Measurements from ENCODE around the gene DNTT.

DNTT gene

GRCh38 chr10:96387161-96387560 lies 82.9 kb downstream of the DNTT start:
- Histone ChIP-seq H3K4me2 (ENCODE audit: low read length) (no peak overlapping the region), H3K4me3 (ENCODE audit: low read length) (no peak overlapping the region), H3K36me3 (replicated peaks; ENCODE audit: low read depth, low read length) (no peaks in the 10 kb centered on the region), H2AFZ (ENCODE audit: low read depth, low read length) (no peak overlapping the region), H3K79me2 (ENCODE audit: low read length) (no peaks in the 10 kb centered on the region), H3K9ac (ENCODE audit: low read length) (no peak overlapping the region), H3K27me3 (ENCODE audit: low read depth, low read length) (peaks cover 23% of the 10 kb centered on the region), H3K9me3 (ENCODE audit: insufficient read depth, low read length) (no peaks in the 10 kb centered on the region), H4K20me1 (ENCODE audit: insufficient read depth, low read length) (no peaks in the 10 kb centered on the region), H3K4me1 (ENCODE audit: low read length) (no peaks in the 10 kb centered on the region), H3K27ac (ENCODE audit: low read length) (no peak overlapping the region)
- TF ChIP-seq CTCF (IDR thresholded peaks at IDR 0.05; ENCODE audit: low read depth, low read length) (no peak), EZH2phosphoT487 (IDR thresholded peaks at IDR 0.05; ENCODE audit: low read depth) (no peak)

- Histone ChIP-seq H3K4me3 (ENCODE audit: low read length) (no peak overlapping the region), H3K9ac (ENCODE audit: low read length) (no peak overlapping the region), H3K4me1 (ENCODE audit: low read length) (no peaks in the 10 kb centered on the region), H3K9me3 (ENCODE audit: insufficient read depth, low read length) (no peaks in the 10 kb centered on the region), H3K79me2 (ENCODE audit: low read length) (no peaks in the 10 kb centered on the region), H3K4me2 (ENCODE audit: low read length) (no peak overlapping the region), H3K36me3 (replicated peaks; ENCODE audit: low read depth, low read length) (no peaks in the 10 kb centered on the region), H3K27ac (ENCODE audit: low read length) (no peak overlapping the region), H4K20me1 (ENCODE audit: insufficient read depth, low read length) (no peaks in the 10 kb centered on the region), H3K27me3 (ENCODE audit: low read depth, low read length) (peaks cover 23% of the 10 kb centered on the region), H2AFZ (ENCODE audit: low read depth, low read length) (no peak overlapping the region)
- TF ChIP-seq EZH2phosphoT487 (IDR thresholded peaks at IDR 0.05; ENCODE audit: low read depth) = no peak
- TF ChIP-seq CTCF (IDR thresholded peaks at IDR 0.05; ENCODE audit: low read depth, low read length) = no peak
Measured at GRCh38 chr10:96387601-96388000, 83.4 kb downstream of the DNTT start.
